AG04450 (cell line): ENCODE measurements around the gene IQCE. TPM values are rescaled to one million over a fixed set of nuclear protein-coding genes. Genes with fewer than 3 reads are reported as not detected.
A peak's percentile ranks its signal among the peaks of the same experiment; 100 is the strongest.

ENCODE experiments used
- CTCF ChIA-PET: fragments of 300-600, 350-600 bp; formaldehyde crosslinking; extraction: SDS; loops from one replicate; lab custom pipeline; 2022; ENCODE audit warnings: antibody characterized with exemption, inconsistent platforms; lab: Charles Lee
- POLR2A ChIA-PET: fragments of 350-600 bp; formaldehyde crosslinking; extraction: SDS; loops from one replicate; lab custom pipeline; 2021; ENCODE audit warnings: antibody characterized with exemption, inconsistent platforms; lab: Yijun Ruan, JAX
- DNase-seq: peaks from one replicate; pipeline ENCODE4 v3.0.0-alpha.2; 2011; ENCODE audit warnings: low read depth, low spot score
- H3K27ac ChIP-seq: one replicate; pipeline ENCODE4 v1.5.1; 2012; ENCODE audit warnings: low read depth, low read length, control low read depth
- H3K27me3 ChIP-seq: one replicate; pipeline ENCODE4 v1.6.0; 2012; ENCODE audit warnings: low read length; ENCODE audit not compliant: control insufficient read depth, insufficient read depth
- H3K4me3 ChIP-seq: 2 replicates; pipeline ENCODE4 v1.5.1; 2011; ENCODE audit warnings: mild to moderate bottlenecking, low read depth, low read length, control low read depth
- H3K9me3 ChIP-seq: 2 replicates; pipeline ENCODE4 v1.5.1; 2012; ENCODE audit warnings: low read length; ENCODE audit not compliant: control insufficient read depth, insufficient read depth
- CTCF ChIP-seq: IDR thresholded peaks from 2 replicates; pipeline ENCODE4 v1.5.1; 2011; ENCODE audit warnings: low read depth, low read length, control low read depth, inconsistent platforms
- polyA plus RNA-seq: library from polyadenylated mRNA; depleted of rRNA; stranded (reverse); fragments of >200 nt; gene quantifications from 2 replicates; pipeline ENCODE4 v1.2.3, GENCODE V29; 2011

Gene IQCE
- polyA plus RNA-seq, 1 experiment, result 6.8 TPM

- no peak for TF ChIP-seq CTCF
- no peak for DNase-seq
- H3K27me3 ChIP-seq, result no peaks in the 10 kb centered on the region
- no peak overlapping the region for H3K27ac ChIP-seq
- 0 out of 2 replicates have a peak overlapping the region, but pooled peaks have one; percentile 13 for H3K4me3 ChIP-seq
- CTCF ChIA-PET, result no interaction called here
- H3K9me3 ChIP-seq, result no peaks in the 10 kb centered on the region; the same call in 1 of the 2 replicates
- POLR2A ChIA-PET, result no interaction called here
Measured at GRCh38 chr7:2635148-2635668, 76.4 kb downstream of the IQCE start.

- no peaks in the 10 kb centered on the region for H3K27me3 ChIP-seq
- ChIA-PET POLR2A (no interaction called here), CTCF (no interaction called here)
- no peak overlapping the region for H3K27ac ChIP-seq
- H3K9me3 ChIP-seq, result no peaks in the 10 kb centered on the region; the same call in 1 of the 2 replicates
- DNase-seq, result no peak
- no peak for TF ChIP-seq CTCF
- no peak overlapping the region for H3K4me3 ChIP-seq
Measured at GRCh38 chr7:2635810-2636701, 77.3 kb downstream of the IQCE start.

- ChIA-PET POLR2A (no interaction called here), CTCF (no interaction called here)
- no peak overlapping the region for H3K27ac ChIP-seq
- no peaks in the 10 kb centered on the region; the same call in 1 of the 2 replicates for H3K9me3 ChIP-seq
- H3K27me3 ChIP-seq, result no peaks in the 10 kb centered on the region
- no peak for DNase-seq
- H3K4me3 ChIP-seq, result no peak overlapping the region
- no peak for TF ChIP-seq CTCF
Measured at GRCh38 chr7:2637066-2637471, 78.3 kb downstream of the IQCE start.

- no peaks in the 10 kb centered on the region; the same call in 1 of the 2 replicates for H3K9me3 ChIP-seq
- no peak for TF ChIP-seq CTCF
- CTCF ChIA-PET, result interaction anchor here (1.1 kb wide), 1 partner anchor 71 kb away, joined by 4 read pairs; no protein-coding TSS in a partner anchor
- H3K27me3 ChIP-seq, result no peaks in the 10 kb centered on the region
- POLR2A ChIA-PET, result no interaction called here
- peak overlapping the region; percentile 70 for H3K27ac ChIP-seq
- no peak for DNase-seq
- H3K4me3 ChIP-seq, result no peak overlapping the region
Measured at GRCh38 chr7:2637505-2638223, 78.9 kb downstream of the IQCE start.
